ENCODE measurements around the gene RNF26.

DNA sequence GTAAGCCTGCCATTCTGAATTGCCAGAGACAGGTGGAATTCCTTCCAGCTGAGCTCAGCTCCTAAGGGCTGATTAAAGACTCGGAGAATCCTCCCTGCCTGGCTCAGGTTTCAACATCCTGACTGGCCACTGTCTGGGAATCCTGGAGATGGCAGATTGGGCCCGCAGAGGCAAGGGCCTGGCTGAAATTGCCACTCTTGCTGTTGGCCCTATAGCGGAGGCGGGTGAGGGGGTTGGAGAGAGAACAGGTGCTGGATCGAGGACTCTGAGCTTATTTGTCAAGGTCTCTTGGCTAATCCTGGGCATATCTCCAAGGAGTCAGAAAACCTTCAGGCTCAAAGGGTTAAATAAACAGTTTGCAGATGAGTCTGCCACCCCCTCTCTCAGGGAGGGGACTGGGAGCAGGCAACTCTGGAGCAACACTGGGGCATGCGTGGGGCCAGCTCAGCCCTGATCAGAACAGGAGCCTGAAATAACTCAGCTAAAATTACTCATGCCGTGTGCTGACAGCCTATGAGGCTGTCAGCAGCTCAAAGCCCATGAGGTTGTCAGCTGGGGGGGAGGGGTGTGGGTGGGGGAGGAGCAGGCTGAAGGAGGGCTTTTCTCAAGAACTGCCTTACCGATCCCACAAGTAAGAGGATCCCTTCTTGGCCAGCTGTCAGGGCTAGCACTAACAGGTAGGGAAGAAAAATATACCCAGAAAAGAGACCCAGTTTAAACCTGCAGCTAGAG is 26.9 kb downstream of the RNF26 start:
- TF ChIP-seq POLR2AphosphoS5 (IDR thresholded peaks at IDR 0.05; ENCODE audit: insufficient read depth, low read depth, low read length) (no peak), EZH2 (IDR thresholded peaks at IDR 0.05; ENCODE audit: borderline replicate concordance, low read depth, low read length, severe bottlenecking) (no peak), POLR2A (IDR thresholded peaks at IDR 0.05; ENCODE audit: low read depth, low read length) (no peak), FOS (IDR thresholded peaks at IDR 0.05; ENCODE audit: borderline replicate concordance, insufficient read depth, low read length) (no peak)
- TF ChIP-seq, protein P1, sequence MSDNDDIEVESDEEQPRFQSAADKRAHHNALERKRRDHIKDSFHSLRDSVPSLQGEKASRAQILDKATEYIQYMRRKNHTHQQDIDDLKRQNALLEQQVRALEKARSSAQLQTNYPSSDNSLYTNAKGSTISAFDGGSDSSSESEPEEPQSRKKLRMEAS (IDR thresholded peaks at IDR 0.05; ENCODE audit: insufficient read depth, insufficient read length), result no peak
- TF ChIP-seq, protein P2, sequence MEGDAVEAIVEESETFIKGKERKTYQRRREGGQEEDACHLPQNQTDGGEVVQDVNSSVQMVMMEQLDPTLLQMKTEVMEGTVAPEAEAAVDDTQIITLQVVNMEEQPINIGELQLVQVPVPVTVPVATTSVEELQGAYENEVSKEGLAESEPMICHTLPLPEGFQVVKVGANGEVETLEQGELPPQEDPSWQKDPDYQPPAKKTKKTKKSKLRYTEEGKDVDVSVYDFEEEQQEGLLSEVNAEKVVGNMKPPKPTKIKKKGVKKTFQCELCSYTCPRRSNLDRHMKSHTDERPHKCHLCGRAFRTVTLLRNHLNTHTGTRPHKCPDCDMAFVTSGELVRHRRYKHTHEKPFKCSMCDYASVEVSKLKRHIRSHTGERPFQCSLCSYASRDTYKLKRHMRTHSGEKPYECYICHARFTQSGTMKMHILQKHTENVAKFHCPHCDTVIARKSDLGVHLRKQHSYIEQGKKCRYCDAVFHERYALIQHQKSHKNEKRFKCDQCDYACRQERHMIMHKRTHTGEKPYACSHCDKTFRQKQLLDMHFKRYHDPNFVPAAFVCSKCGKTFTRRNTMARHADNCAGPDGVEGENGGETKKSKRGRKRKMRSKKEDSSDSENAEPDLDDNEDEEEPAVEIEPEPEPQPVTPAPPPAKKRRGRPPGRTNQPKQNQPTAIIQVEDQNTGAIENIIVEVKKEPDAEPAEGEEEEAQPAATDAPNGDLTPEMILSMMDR (IDR thresholded peaks at IDR 0.05; ENCODE audit: extremely low read depth in 1 of 2, insufficient read depth in 1 of 2, low read depth in 1 of 2, low read length in 2 of 2), result no peak
